ENCODE data around the gene TMEM229B.

DNA sequence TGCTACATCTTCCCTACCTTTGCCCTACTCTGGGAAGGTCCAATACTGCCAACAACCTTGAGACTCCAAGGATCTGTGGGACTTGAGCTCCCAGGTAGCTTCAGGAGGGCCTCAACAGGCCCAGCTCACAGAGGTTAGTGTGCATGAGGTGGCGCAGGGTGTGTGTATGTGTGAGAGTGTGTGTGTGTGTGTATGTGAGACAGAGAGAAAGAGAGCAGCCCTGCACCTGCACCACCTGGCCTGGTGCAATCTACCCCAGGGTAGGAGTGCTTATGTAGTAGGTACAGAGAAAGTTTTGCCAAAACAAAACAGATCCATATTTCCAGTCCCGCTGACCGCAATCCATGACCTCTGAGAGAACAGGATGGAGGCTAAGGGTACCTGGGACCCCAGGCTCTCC lies 24.6 kb downstream of the TMEM229B start:
- TF ChIP-seq, protein P1, sequence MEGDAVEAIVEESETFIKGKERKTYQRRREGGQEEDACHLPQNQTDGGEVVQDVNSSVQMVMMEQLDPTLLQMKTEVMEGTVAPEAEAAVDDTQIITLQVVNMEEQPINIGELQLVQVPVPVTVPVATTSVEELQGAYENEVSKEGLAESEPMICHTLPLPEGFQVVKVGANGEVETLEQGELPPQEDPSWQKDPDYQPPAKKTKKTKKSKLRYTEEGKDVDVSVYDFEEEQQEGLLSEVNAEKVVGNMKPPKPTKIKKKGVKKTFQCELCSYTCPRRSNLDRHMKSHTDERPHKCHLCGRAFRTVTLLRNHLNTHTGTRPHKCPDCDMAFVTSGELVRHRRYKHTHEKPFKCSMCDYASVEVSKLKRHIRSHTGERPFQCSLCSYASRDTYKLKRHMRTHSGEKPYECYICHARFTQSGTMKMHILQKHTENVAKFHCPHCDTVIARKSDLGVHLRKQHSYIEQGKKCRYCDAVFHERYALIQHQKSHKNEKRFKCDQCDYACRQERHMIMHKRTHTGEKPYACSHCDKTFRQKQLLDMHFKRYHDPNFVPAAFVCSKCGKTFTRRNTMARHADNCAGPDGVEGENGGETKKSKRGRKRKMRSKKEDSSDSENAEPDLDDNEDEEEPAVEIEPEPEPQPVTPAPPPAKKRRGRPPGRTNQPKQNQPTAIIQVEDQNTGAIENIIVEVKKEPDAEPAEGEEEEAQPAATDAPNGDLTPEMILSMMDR (conservative IDR thresholded peaks at IDR 0.05) = no peak
- no peak for TF ChIP-seq EZH2 (IDR thresholded peaks at IDR 0.05; ENCODE audit: low read depth)
